Fibroblast of the aortic adventitia (primary cell): Measurements from ENCODE around the gene PLEKHG4B. TPM values are rescaled to one million over a fixed set of nuclear protein-coding genes. Genes with fewer than 3 reads are reported as not detected.

ENCODE experiments used
- DNase-seq: peaks from one replicate; pipeline ENCODE4 v3.0.0-alpha.2; 2010; ENCODE audit warnings: low read depth
- H3K4me3 ChIP-seq: 2 replicates; pipeline ENCODE4 v1.5.1; 2011; ENCODE audit warnings: low read depth, mild to moderate bottlenecking, control low read depth, low read length, moderate library complexity
- total RNA-seq: library from RNA; depleted of rRNA; stranded (reverse); fragments of >200 nt; gene quantifications from 2 replicates; pipeline ENCODE4 v1.2.3, GENCODE V29; 2012; ENCODE audit warnings: low replicate concordance
- TF ChIP-seq, protein P1 (sequence below): IDR thresholded peaks from 2 replicates; pipeline ENCODE4 v1.5.1; 2011; ENCODE audit warnings: mild to moderate bottlenecking, low read length, control low read depth, inconsistent platforms; ENCODE audit not compliant: insufficient read depth

Gene PLEKHG4B
- total RNA-seq, 1 donor = not detected

- no peak within 1 kb of the TSS for H3K4me3 ChIP-seq
- TF ChIP-seq, protein P1, sequence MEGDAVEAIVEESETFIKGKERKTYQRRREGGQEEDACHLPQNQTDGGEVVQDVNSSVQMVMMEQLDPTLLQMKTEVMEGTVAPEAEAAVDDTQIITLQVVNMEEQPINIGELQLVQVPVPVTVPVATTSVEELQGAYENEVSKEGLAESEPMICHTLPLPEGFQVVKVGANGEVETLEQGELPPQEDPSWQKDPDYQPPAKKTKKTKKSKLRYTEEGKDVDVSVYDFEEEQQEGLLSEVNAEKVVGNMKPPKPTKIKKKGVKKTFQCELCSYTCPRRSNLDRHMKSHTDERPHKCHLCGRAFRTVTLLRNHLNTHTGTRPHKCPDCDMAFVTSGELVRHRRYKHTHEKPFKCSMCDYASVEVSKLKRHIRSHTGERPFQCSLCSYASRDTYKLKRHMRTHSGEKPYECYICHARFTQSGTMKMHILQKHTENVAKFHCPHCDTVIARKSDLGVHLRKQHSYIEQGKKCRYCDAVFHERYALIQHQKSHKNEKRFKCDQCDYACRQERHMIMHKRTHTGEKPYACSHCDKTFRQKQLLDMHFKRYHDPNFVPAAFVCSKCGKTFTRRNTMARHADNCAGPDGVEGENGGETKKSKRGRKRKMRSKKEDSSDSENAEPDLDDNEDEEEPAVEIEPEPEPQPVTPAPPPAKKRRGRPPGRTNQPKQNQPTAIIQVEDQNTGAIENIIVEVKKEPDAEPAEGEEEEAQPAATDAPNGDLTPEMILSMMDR = no peak
- DNase-seq = no peak
These were observed 99.3 kb downstream of the PLEKHG4B start, which contains the start of gene LRRC14B for GRCh38 chr5:191036-191948. Gene LRRC14B (plus strand): TSS chr5:191495. CDS start chr5:191539, 44 bp downstream.

GRCh38 chr5:191949-192690 lies 100.2 kb downstream of the PLEKHG4B start:
- H3K4me3 ChIP-seq = no peak overlapping the region
- TF ChIP-seq, protein P1 = no peak
- no peak for DNase-seq

GRCh38 chr5:192691-192969 lies 100.7 kb downstream of the PLEKHG4B start:
- no peak for DNase-seq
- TF ChIP-seq, protein P1 = no peak

DNA sequence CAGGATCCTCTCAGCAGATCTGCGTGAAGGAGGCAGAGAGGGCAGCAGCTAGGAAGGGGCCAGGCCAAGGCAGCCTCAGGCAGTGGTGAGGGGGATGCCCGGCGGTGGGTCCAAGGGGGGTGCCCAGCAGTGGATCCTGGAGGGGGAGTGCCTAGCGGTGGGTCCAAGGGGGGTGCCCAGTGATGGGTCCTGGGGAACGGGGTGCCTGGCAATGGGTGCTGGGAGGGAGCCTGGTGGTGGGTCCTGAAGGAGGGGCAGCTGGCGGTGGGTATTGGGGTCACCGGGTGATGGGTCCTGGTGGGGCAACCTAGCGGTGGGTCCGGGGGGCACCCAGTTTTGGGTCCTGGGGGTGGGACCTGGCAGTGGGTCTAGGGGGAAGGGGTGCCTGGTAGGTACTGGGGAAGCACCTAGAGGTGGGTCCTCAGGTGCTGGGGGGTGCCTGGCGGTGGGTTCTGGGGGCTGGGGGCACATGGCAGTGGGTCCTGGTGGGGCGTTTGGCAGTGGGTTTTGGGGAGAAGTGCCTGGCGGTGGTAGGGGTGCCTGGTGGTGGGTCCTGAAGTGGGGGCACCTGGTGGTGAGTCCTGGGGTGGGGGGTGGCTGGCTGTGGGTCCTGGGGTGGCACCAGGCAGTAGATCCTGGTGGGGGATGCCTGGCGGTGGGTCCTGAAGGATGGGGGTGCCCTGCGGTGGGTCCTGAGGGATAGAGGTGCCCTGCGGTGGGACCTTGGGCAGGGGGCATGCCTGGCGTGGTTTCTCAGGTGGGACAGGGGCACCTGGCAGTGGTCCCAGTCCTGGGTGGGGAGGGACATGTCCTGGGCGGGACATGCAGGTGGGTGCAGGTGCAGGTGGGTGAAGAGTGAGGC lies 101.2 kb downstream of the PLEKHG4B start:
- no peak for DNase-seq
- no peak overlapping the region for H3K4me3 ChIP-seq
- TF ChIP-seq, protein P1 = no peak

More at GRCh38 chr5:192691-192969, 100.7 kb downstream of the PLEKHG4B start:
- no peak overlapping the region for H3K4me3 ChIP-seq

DNA sequence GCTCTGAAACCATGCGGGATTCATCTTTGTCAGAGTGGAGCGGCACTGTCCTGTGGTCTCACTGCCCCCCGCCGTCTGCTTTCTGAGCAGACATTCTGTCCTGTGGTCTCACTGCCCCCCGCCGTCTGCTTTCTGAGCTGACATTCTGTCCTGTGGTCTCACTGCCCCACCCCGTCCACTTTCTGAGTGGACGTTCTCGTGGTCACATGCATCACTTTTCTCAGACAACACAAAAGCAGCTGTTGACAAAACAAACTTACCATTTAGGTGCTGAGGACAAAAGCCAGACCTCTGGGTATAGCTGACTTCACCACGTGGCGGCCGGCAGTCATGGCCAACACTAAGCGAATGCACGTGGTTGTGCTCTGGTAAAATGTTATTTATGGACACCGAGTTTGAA lies 102.1 kb downstream of the PLEKHG4B start:
- TF ChIP-seq, protein P1 = no peak
- no peak for DNase-seq
- no peak overlapping the region for H3K4me3 ChIP-seq

DNA sequence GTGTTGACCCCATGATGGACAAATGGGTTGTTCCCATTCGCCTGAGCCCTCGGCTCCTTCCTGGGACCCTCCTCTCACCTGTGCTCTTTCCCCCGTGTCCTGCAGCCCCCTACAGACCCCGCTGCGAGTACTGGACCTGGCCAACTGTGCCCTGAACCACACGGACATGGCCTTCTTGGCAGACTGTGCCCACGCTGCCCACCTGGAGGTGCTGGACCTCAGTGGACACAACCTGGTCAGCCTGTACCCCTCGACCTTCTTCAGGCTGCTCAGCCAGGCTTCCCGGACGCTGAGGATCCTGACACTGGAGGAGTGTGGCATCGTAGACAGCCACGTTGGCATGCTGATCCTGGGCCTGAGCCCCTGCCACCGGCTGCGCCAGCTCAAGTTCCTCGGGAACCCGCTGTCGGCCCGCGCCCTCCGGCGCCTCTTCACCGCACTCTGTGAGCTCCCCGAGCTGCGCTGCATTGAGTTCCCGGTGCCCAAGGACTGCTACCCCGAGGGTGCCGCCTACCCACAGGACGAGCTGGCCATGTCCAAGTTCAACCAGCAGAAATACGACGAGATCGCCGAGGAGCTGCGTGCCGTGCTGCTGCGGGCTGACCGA lies 102.7 kb downstream of the PLEKHG4B start:
- DNase-seq = no peak
- TF ChIP-seq, protein P1 = no peak
- no peak overlapping the region for H3K4me3 ChIP-seq
